Neural progenitor cell (in vitro differentiated cells): ENCODE data around the gene AGA. TPM values are rescaled to one million over a fixed set of nuclear protein-coding genes. Genes with fewer than 3 reads are reported as not detected.

ENCODE experiments used
- DNase-seq: peaks from one replicate; pipeline ENCODE4 v3.0.0-alpha.2; 2016; ENCODE audit warnings: low spot score
- H2AFZ ChIP-seq: fragments of 200-600 bp; sonication (generic); replicated peaks from 2 replicates; pipeline ENCODE4 v1.6.1; 2016; ENCODE audit warnings: antibody characterized with exemption
- H3F3A ChIP-seq: fragments of 200-600 bp; sonication (generic); 2 replicates; pipeline ENCODE4 v1.6.1; 2016; ENCODE audit warnings: antibody characterized with exemption, low read depth
- H3K27ac ChIP-seq: fragments of 200-600 bp; sonication (generic); 2 replicates; pipeline ENCODE4 v1.5.1; 2016; ENCODE audit warnings: mild to moderate bottlenecking
- H3K27me3 ChIP-seq: fragments of 200-600 bp; sonication (generic); 2 replicates; pipeline ENCODE4 v1.6.1; 2016; ENCODE audit warnings: mild to moderate bottlenecking, moderate library complexity
- H3K36me3 ChIP-seq: fragments of 200-600 bp; sonication (generic); 2 replicates; pipeline ENCODE4 v1.5.1; 2016
- H3K4me1 ChIP-seq: fragments of 200-600 bp; sonication (generic); 2 replicates; pipeline ENCODE4 v1.6.1; 2016; ENCODE audit warnings: mixed run types
- H3K4me2 ChIP-seq: fragments of 200-600 bp; sonication (generic); 2 replicates; pipeline ENCODE4 v1.6.1; 2016
- H3K4me3 ChIP-seq: fragments of 200-600 bp; sonication (generic); 2 replicates; pipeline ENCODE4 v1.5.1; 2016
- H3K79me2 ChIP-seq: fragments of 200-600 bp; sonication (generic); 2 replicates; pipeline ENCODE4 v1.6.1; 2016; ENCODE audit warnings: low read depth
- H3K9ac ChIP-seq: fragments of 200-600 bp; sonication (generic); 2 replicates; pipeline ENCODE4 v1.6.1; 2016
- H3K9me3 ChIP-seq: fragments of 200-600 bp; sonication (generic); 2 replicates; pipeline ENCODE4 v1.5.1; 2016; ENCODE audit warnings: low read depth
- H4K20me1 ChIP-seq: fragments of 200-600 bp; sonication (generic); 2 replicates; pipeline ENCODE4 v1.6.1; 2016; ENCODE audit warnings: low read depth
- H3K27ac Mint-ChIP-seq: 3 replicates; pipeline ENCODE4 v1.8.0; 2021; ENCODE audit warnings: mixed read lengths
- H3K27me3 Mint-ChIP-seq: 2 replicates; pipeline ENCODE4 v1.8.0; 2022; ENCODE audit warnings: low read depth, mild to moderate bottlenecking, inconsistent platforms, moderate library complexity, mixed read lengths; ENCODE audit not compliant: insufficient read depth
- H3K36me3 Mint-ChIP-seq: 3 replicates; pipeline ENCODE4 v1.8.0; 2021; ENCODE audit warnings: mixed read lengths
- H3K4me1 Mint-ChIP-seq: 3 replicates; pipeline ENCODE4 v1.8.0; 2021; ENCODE audit warnings: mixed read lengths
- H3K4me3 Mint-ChIP-seq: 3 replicates; pipeline ENCODE4 v1.8.0; 2021; ENCODE audit warnings: mild to moderate bottlenecking, moderate library complexity, mixed read lengths
- H3K9me3 Mint-ChIP-seq: 3 replicates; pipeline ENCODE4 v1.8.0; 2020; ENCODE audit warnings: mixed read lengths
- CTCF ChIP-seq: fragments of 200-600 bp; sonication (generic); IDR thresholded peaks from 2 replicates; pipeline ENCODE4 v1.5.1; 2017; ENCODE audit warnings: antibody characterized with exemption, mild to moderate bottlenecking
- EZH2 ChIP-seq: fragments of 200-600 bp; sonication (generic); IDR thresholded peaks from 2 replicates; pipeline ENCODE4 v1.6.1; 2017; ENCODE audit warnings: antibody characterized with exemption, mild to moderate bottlenecking, moderate library complexity
- EZH2phosphoT487 ChIP-seq: fragments of 200-600 bp; sonication (generic); IDR thresholded peaks from 2 replicates; pipeline ENCODE4 v1.6.1; 2017; ENCODE audit warnings: antibody characterized with exemption
- total RNA-seq: library from RNA; depleted of rRNA; stranded (reverse); fragments of >200 nt; gene quantifications from 2 replicates; pipeline ENCODE4 v1.2.3, GENCODE V29; 2015; ENCODE audit warnings: low replicate concordance

The AGA gene
- total RNA-seq, 1 donor from 2014 or later: 27.3 TPM

DNA sequence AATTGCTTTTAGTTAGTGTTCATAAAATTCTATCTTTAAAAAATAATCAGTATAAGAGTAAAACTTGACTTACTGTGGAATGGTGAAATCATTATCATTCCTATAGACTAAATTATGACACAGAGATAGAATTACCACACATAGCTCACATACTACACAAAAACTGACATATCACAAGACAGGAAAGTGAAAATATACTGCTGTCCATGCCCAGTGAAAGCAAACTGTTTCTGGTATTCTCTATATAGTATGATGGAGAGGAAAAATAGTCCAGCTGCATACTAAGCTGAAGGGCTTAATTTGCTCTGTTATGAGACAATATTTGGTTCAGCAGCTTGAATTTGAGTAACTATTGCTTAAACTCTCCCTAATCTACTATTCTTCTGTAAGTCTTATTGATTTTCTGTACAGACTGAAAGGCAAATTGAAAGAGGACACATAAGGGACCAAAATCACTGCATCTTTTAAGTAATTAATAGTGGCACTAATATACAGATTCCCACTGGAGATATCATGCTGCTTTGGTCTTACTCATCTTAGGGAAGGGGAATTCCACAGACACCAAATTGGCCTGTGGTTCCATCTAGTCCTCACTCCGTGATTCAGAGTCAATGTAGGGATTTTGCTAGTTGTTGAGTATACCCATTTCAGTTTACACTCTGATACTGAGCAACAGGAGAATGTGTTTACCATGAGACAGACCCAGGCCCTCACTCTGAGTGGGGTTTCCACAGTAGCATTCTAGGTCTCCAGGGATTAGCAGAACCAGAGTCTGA lies 47.4 kb upstream of the AGA start:
- Mint-ChIP-seq H3K27ac (no peak overlapping the region), H3K4me1 (peaks cover 2% of the 10 kb centered on the region)
- no peak overlapping the region for H3K4me2 ChIP-seq

DNA sequence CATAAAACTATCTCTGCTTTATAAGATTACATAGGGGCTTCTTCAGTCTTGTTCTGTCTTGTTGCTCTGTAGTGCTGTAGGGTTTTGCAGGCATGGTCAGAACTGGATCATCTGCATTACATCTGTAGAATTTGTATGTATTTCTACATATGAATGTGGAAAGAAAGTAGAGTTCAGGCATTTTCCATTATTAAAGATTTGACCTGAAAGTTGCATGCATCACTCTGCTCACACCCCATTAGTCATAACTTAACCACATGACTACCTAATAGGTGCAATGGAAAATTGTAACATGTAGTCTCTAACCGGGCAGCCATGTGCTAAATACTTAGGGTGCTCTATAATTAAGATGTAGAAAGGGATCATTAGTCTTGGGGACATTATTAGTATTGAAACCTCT lies 45.7 kb upstream of the AGA start:
- no peak for DNase-seq
- Mint-ChIP-seq H3K27ac (no peak overlapping the region), H3K36me3 (no peaks in the 10 kb centered on the region), H3K27me3 (no peaks in the 10 kb centered on the region), H3K9me3 (no peaks in the 10 kb centered on the region), H3K4me3 (no peak overlapping the region), H3K4me1 (peaks cover 2% of the 10 kb centered on the region)
- H3K27me3 ChIP-seq: no peaks in the 10 kb centered on the region
- no peak overlapping the region for H3K27ac ChIP-seq
- no peak overlapping the region for H3K4me3 ChIP-seq
- H3K79me2 ChIP-seq: no peaks in the 10 kb centered on the region
- no peak for TF ChIP-seq EZH2
- no peak for TF ChIP-seq EZH2phosphoT487
- TF ChIP-seq CTCF: no peak
- H3K4me2 ChIP-seq: no peak overlapping the region
- H3K9me3 ChIP-seq: no peaks in the 10 kb centered on the region
- no peak overlapping the region for H2AFZ ChIP-seq
- H3K4me1 ChIP-seq: peaks cover 17% of the 10 kb centered on the region
- H3K9ac ChIP-seq: no peak overlapping the region
- H4K20me1 ChIP-seq: no peaks in the 10 kb centered on the region
- H3K36me3 ChIP-seq: no peaks in the 10 kb centered on the region
- H3F3A ChIP-seq: no peaks in the 10 kb centered on the region

More for the DNA sequence above, 47.4 kb upstream of the AGA start:
- Histone ChIP-seq H3K9me3 (no peaks in the 10 kb centered on the region), H3K27me3 (no peaks in the 10 kb centered on the region), H3K79me2 (no peaks in the 10 kb centered on the region), H3F3A (no peaks in the 10 kb centered on the region), H3K36me3 (no peaks in the 10 kb centered on the region), H3K4me1 (peaks cover 2% of the 10 kb centered on the region), H2AFZ (no peak overlapping the region), H3K27ac (no peak overlapping the region), H3K9ac (no peak overlapping the region), H4K20me1 (no peaks in the 10 kb centered on the region), H3K4me3 (no peak overlapping the region)
- H3K9me3 Mint-ChIP-seq: no peaks in the 10 kb centered on the region
- H3K4me3 Mint-ChIP-seq: no peak overlapping the region
- TF ChIP-seq CTCF (no peak), EZH2 (no peak), EZH2phosphoT487 (no peak)
- H3K36me3 Mint-ChIP-seq: no peaks in the 10 kb centered on the region
- H3K27me3 Mint-ChIP-seq: no peaks in the 10 kb centered on the region
- DNase-seq: no peak

DNA sequence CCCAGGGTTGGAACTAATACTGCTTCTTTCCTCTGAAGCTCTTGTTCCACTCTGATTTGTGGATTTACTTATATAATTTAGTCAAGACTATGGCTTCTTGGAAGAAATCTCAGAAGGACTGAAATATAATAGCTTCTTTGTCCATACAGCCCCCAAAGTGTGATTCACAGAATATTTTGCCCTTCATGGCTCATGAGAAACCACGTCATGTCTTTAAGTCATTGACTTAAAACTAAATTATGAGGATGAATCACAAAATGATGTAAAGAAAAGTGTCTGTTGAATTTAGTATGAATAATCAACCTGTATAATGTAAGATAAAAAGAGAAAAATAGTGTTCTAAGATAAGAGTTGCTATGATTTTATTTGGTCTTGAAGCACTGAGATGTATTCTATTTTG lies 43.3 kb upstream of the AGA start:
- H3K36me3 Mint-ChIP-seq: no peaks in the 10 kb centered on the region
- Histone ChIP-seq H3K9ac (no peak overlapping the region), H2AFZ (no peak overlapping the region), H3K4me3 (no peak overlapping the region), H3K79me2 (no peaks in the 10 kb centered on the region), H3K9me3 (no peaks in the 10 kb centered on the region), H3F3A (no peaks in the 10 kb centered on the region), H3K4me1 (peaks cover 17% of the 10 kb centered on the region), H3K27ac (no peak overlapping the region), H3K36me3 (no peaks in the 10 kb centered on the region), H3K27me3 (no peaks in the 10 kb centered on the region), H4K20me1 (no peaks in the 10 kb centered on the region), H3K4me2 (no peak overlapping the region)
- no peaks in the 10 kb centered on the region for H3K27me3 Mint-ChIP-seq
- TF ChIP-seq EZH2: no peak
- no peak for TF ChIP-seq CTCF
- no peak for TF ChIP-seq EZH2phosphoT487
- no peaks in the 10 kb centered on the region for H3K9me3 Mint-ChIP-seq
- H3K27ac Mint-ChIP-seq: no peak overlapping the region
- no peak for DNase-seq
- H3K4me1 Mint-ChIP-seq: peaks cover 2% of the 10 kb centered on the region
- H3K4me3 Mint-ChIP-seq: no peak overlapping the region
